ENCODE results near the gene TMTC1.

- TF ChIP-seq ATF2 (IDR thresholded peaks at IDR 0.05; ENCODE audit: low read length) (no peak), CTCF (IDR thresholded peaks at IDR 0.05; ENCODE audit: control extremely low read depth in 1 of 3, insufficient read depth in 1 of 3, low read depth in 1 of 3, low read length in 3 of 3) (no peak)
Observed at GRCh38 chr12:29589286-29589820, 194.4 kb downstream of the TMTC1 start.
